Astrocyte of the cerebellum (primary cell): ENCODE measurements around the gene NHLH2.

Experiments
- DNase-seq: peaks from one replicate; pipeline ENCODE4 v3.0.0-alpha.2; 2011; ENCODE audit warnings: low read depth
- H3K4me3 ChIP-seq: 2 replicates; pipeline ENCODE4 v1.5.1; 2011; ENCODE audit warnings: mild to moderate bottlenecking, low read depth, low read length, moderate library complexity
- in situ Hi-C: cut with HindIII; loops from 2 replicates; pipeline ENCODE4 v1.10.0; 2017; ENCODE audit warnings: low sequenced_read_pairs
- TF ChIP-seq, protein P1 (sequence below): IDR thresholded peaks from 2 replicates; pipeline ENCODE4 v1.5.1; 2012; ENCODE audit warnings: low read length, low read depth, moderate library complexity, mild to moderate bottlenecking; ENCODE audit errors: missing control alignments

Gene NHLH2

GRCh38 chr1:115810609-115811008, 30.3 kb downstream of the NHLH2 start:
- TF ChIP-seq, protein P1, sequence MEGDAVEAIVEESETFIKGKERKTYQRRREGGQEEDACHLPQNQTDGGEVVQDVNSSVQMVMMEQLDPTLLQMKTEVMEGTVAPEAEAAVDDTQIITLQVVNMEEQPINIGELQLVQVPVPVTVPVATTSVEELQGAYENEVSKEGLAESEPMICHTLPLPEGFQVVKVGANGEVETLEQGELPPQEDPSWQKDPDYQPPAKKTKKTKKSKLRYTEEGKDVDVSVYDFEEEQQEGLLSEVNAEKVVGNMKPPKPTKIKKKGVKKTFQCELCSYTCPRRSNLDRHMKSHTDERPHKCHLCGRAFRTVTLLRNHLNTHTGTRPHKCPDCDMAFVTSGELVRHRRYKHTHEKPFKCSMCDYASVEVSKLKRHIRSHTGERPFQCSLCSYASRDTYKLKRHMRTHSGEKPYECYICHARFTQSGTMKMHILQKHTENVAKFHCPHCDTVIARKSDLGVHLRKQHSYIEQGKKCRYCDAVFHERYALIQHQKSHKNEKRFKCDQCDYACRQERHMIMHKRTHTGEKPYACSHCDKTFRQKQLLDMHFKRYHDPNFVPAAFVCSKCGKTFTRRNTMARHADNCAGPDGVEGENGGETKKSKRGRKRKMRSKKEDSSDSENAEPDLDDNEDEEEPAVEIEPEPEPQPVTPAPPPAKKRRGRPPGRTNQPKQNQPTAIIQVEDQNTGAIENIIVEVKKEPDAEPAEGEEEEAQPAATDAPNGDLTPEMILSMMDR: no peak
- H3K4me3 ChIP-seq: no peak overlapping the region
- no peak for DNase-seq
- in situ Hi-C loops: no loop called here

DNA sequence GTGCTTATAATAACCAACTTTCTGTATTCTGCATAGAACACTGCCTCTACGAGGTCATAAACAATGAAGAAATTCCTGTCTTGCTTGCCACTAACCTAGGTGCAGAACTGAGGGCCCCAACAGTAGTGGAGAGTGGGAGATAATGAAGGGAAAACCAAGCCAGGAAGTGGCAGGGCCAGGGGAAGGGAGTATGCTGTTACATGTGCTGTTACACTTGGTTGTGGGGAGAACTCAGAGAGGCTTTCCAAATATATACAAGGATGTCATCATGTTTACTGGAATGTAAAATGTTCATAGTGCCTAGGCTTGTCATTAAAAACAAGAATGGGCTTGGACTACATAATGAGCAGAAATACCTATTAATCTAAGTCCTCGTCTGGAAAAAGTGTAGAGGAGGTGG, 31.1 kb downstream of the NHLH2 start:
- no peak for DNase-seq
- TF ChIP-seq, protein P1: no peak
- in situ Hi-C loops: no loop called here
- no peak overlapping the region for H3K4me3 ChIP-seq

- DNase-seq: no peak
- TF ChIP-seq, protein P1: no peak
- H3K4me3 ChIP-seq: no peak overlapping the region
- in situ Hi-C loops: no loop called here
Measured at GRCh38 chr1:115809076-115809475, 31.9 kb downstream of the NHLH2 start.

DNA sequence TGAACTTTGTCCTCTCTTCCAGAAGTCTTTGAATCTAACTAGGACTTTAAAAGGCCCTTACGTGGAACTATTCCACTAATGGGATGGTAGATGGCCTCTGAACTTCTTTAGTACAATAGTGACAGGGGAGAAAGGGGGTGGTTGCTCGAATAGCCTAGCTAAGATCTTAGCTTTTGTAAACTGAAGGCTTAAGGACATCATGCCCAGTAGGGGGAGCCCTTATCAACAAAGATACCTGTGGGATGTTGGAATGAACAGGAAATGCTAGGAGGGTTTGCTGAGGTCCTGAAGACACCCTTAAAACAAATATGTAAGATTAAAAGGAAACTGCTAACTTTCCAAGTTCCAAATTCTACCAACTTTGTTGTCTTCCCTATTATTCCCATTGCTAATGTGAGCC, 33.2 kb downstream of the NHLH2 start:
- peak; percentile 59 for DNase-seq
- TF ChIP-seq, protein P1: peak; percentile 80
- no peak overlapping the region for H3K4me3 ChIP-seq
- in situ Hi-C loops: no loop called here

DNA sequence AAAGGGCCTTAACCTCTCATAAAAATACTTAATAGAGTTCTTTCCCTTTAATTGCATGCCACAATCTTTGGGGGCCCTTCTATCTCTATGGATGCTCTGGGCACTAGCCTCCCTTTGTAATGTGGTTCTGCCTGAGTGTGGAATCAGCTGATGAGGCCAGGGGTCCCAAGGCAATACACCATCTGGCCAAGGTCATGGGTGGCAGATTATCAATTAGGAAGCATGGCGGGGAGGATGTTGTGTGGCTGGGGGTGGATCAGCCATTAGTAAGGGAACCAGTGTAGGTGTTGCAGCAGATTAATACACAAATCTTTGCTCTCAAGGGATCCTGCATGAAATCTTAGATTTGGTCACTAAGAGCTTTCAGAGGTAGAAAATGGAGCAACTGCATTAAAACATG, 35.3 kb downstream of the NHLH2 start:
- no peak overlapping the region for H3K4me3 ChIP-seq
- DNase-seq: no peak
- TF ChIP-seq, protein P1: no peak
- in situ Hi-C loops: no loop called here

- no peak for DNase-seq
- TF ChIP-seq, protein P1: no peak
- H3K4me3 ChIP-seq: no peak overlapping the region
- in situ Hi-C loops: no loop called here
Measured at GRCh38 chr1:115802416-115802815, 38.5 kb downstream of the NHLH2 start.

DNA sequence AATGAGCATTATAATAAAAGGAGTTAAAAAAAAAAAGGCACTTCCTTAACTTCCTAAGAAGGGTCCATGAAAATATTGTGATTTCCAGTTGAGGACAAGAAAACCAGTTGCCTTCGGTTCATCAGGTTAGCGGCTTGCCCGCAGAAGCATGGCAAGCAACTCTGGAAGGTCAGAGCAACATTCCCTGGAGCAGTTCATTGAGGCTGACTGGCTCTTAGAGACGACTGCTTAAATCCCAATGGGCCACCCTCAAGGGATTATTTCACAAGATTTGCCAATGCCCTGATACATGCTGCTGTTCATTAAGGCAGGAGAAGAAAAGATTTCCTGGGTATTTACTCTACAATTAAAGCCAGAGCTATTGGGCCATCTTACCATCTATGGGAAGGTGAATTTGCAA, 43.4 kb downstream of the NHLH2 start:
- no peak overlapping the region for H3K4me3 ChIP-seq
- TF ChIP-seq, protein P1: no peak
- no peak for DNase-seq
- in situ Hi-C loops: no loop called here
